ENCODE results near the gene OR2AG2. TPM values are rescaled to one million over a fixed set of nuclear protein-coding genes. Genes with fewer than 3 reads are reported as not detected.

The OR2AG2 gene
- total and polyA plus RNA-seq, 9 of the 15 experiments (the other 6 are each of a cell fraction or from before 2014, with no cell fraction given) = 0.15 to 0.91 (median 0.55) TPM

DNA sequence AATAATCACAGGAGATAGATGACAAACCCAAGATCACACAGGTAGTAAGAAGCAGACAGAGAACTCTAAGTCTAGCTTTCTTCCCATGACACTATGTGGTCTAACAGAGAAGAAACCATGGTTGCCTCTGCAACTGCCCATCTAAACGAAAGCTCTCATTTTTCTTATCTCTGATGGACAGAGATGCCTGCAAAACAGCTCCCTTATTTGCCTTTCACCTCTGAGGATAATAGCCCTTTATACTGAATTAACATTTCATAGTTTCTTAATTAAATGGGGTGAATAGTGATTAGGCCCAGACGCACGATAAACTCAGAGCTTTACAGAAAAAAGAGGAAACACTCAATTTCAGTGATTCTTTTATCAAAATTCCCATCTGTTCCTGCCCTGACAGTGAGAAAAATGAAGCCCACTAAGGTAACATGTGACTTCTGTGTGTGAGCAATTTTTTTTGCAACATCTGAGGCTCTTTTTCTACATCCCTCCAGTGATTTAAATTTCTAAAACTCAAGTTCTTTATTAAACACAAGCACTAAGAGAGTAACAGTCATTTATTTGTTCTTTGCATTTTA, 24.6 kb downstream of the OR2AG2 start:
- no TSS peak for BruUV-seq (replicated peaks)
- intact Hi-C loops (cut with micrococcal nuclease) = no loop called here
- 0 out of 2 replicates have a peak overlapping the region, but pooled peaks have one; percentile 20 for H2AFZ ChIP-seq (ENCODE audit: low read depth, low read length)
- TF ChIP-seq, protein P1, sequence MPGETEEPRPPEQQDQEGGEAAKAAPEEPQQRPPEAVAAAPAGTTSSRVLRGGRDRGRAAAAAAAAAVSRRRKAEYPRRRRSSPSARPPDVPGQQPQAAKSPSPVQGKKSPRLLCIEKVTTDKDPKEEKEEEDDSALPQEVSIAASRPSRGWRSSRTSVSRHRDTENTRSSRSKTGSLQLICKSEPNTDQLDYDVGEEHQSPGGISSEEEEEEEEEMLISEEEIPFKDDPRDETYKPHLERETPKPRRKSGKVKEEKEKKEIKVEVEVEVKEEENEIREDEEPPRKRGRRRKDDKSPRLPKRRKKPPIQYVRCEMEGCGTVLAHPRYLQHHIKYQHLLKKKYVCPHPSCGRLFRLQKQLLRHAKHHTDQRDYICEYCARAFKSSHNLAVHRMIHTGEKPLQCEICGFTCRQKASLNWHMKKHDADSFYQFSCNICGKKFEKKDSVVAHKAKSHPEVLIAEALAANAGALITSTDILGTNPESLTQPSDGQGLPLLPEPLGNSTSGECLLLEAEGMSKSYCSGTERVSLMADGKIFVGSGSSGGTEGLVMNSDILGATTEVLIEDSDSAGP (CRISPR knock-in tag; IDR thresholded peaks at IDR 0.05) = no peak
- TF ChIP-seq SMAD4 (CRISPR knock-in tag; conservative IDR thresholded peaks at IDR 0.05) = 0 out of 2 replicates have a peak, but pooled peaks have one; percentile 24
- TF ChIP-seq L3MBTL2 (IDR thresholded peaks at IDR 0.05) = peak; percentile 60; the same call in 1 of the 2 replicates
- TF ChIP-seq KDM1A (IDR thresholded peaks at IDR 0.05) = peak in 1 of 2 experiments; percentile 23; a peak in 1 of 4 replicates
- TF ChIP-seq MYNN (IDR thresholded peaks at IDR 0.05) = no peak
- TF ChIP-seq MYNN (CRISPR knock-in tag; IDR thresholded peaks at IDR 0.05) = no peak
- TF ChIP-seq, protein P2, sequence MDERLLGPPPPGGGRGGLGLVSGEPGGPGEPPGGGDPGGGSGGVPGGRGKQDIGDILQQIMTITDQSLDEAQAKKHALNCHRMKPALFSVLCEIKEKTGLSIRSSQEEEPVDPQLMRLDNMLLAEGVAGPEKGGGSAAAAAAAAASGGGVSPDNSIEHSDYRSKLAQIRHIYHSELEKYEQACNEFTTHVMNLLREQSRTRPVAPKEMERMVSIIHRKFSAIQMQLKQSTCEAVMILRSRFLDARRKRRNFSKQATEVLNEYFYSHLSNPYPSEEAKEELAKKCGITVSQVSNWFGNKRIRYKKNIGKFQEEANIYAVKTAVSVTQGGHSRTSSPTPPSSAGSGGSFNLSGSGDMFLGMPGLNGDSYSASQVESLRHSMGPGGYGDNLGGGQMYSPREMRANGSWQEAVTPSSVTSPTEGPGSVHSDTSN (CRISPR knock-in tag; IDR thresholded peaks at IDR 0.05; ENCODE audit: low read depth) = no peak
- TF ChIP-seq, protein P2 (tag; conservative IDR thresholded peaks at IDR 0.05; ENCODE audit: low read depth) = peak; percentile 56
- peak; percentile 71 for TF ChIP-seq TAL1 (IDR thresholded peaks at IDR 0.05)
- TF ChIP-seq MCM3 (IDR thresholded peaks at IDR 0.05) = no peak

More for the DNA sequence above, 24.6 kb downstream of the OR2AG2 start:
- Histone ChIP-seq H3K79me2 (ENCODE audit: control insufficient read depth, insufficient read depth, low read length) (no peaks in the 10 kb centered on the region), H3K9ac (ENCODE audit: insufficient read depth in 1 of 2, low read depth in 2 of 2, low read length in 2 of 2) (no peak overlapping the region), H3K9me1 (ENCODE audit: control insufficient read depth, insufficient read depth, low read length) (no peaks in the 10 kb centered on the region), H3K4me2 (ENCODE audit: insufficient read depth, low read length) (no peak overlapping the region), H3K27ac (ENCODE audit: extremely low read depth, low read depth, low read length) (no peak overlapping the region; the same call in 2 of the 3 replicates), H3K27me3 (ENCODE audit: control insufficient read depth in 2 of 2, insufficient read depth in 2 of 2, low read length in 2 of 2) (no peaks in the 10 kb centered on the region), H3K36me3 (ENCODE audit: control insufficient read depth, insufficient read depth, low read length) (no peaks in the 10 kb centered on the region), H3K4me1 (replicated peaks in 1 of 2; ENCODE audit: control insufficient read depth in 2 of 2, insufficient read depth in 2 of 2, low read length in 2 of 2) (peaks cover 0 to 50% of the 10 kb centered on the region in 2 experiments), H3K4me3 (no peak overlapping the region), H3K9me3 (replicated peaks; ENCODE audit: control insufficient read depth, insufficient read depth, low read depth, low read length) (0 out of 2 replicates have a peak, but pooled peaks cover 3% of the 10 kb centered on the region), H4K20me1 (replicated peaks; ENCODE audit: control insufficient read depth, insufficient read depth, low read length) (no peaks in the 10 kb centered on the region)
- DNase-seq (ENCODE audit: extremely low read depth in 1 of 4, low spot score in 3 of 4) = peak in 2 of 4 experiments; percentile 26 to 51
- 2% methylated on average over 3 of the region's 3 CpGs for WGBS (ENCODE audit: insufficient coverage, low coverage, missing lambda C conversion rate)
- peak; percentile 65 for ATAC-seq
- CTCF ChIA-PET (ENCODE audit: low intra/inter-chr PET ratio) = no interaction called here
- POLR2A ChIA-PET = interaction anchor here (0.7 to 2.1 kb wide), 4 partner anchors 9 to 21 kb away, joined by 3 to 7 read pairs (median 3); no protein-coding TSS in a partner anchor
- in situ Hi-C loops (cut with MboI) = no loop called here
- no peak for FAIRE-seq

All from K562 (cell line).